WTC11 (cell line): Measurements from ENCODE around the gene RBPJ. TPM values are rescaled to one million over a fixed set of nuclear protein-coding genes. Genes with fewer than 3 reads are reported as not detected.

ENCODE experiments used
- ATAC-seq: fragments of 200-7000 bp; cut with Tn5 transposase; 2 replicates; pipeline ENCODE4 v1.10.0; 2021; ENCODE audit warnings: mild to moderate bottlenecking, moderate library complexity
- CTCF ChIA-PET: fragments of 300-600 bp; sonication (Branson Sonifier 250); formaldehyde crosslinking; loops from one replicate; lab custom pipeline; 2021; ENCODE audit warnings: antibody characterized with exemption; lab: Charles Lee
- POLR2A ChIA-PET: fragments of 350-600 bp; sonication (Branson Sonifier 250); formaldehyde crosslinking; loops from one replicate; lab custom pipeline; 2021; ENCODE audit warnings: antibody characterized with exemption; lab: Charles Lee
- DNase-seq: peaks from one replicate; pipeline ENCODE4 v3.0.0; 2021; ENCODE audit warnings: low spot score
- H3K27ac Mint-ChIP-seq: 2 replicates; pipeline ENCODE4 v1.8.0; 2021; ENCODE audit warnings: mixed read lengths
- H3K27me3 Mint-ChIP-seq: 2 replicates; pipeline ENCODE4 v1.8.0; 2021; ENCODE audit warnings: low read depth, mild to moderate bottlenecking, moderate library complexity, mixed read lengths
- H3K36me3 Mint-ChIP-seq: 2 replicates; pipeline ENCODE4 v1.8.0; 2021; ENCODE audit warnings: mixed read lengths
- H3K4me1 Mint-ChIP-seq: 2 replicates; pipeline ENCODE4 v1.8.0; 2022; ENCODE audit warnings: mixed read lengths
- H3K4me3 Mint-ChIP-seq: 2 replicates; pipeline ENCODE4 v1.8.0; 2021; ENCODE audit warnings: mild to moderate bottlenecking, moderate library complexity, mixed read lengths
- H3K9me3 Mint-ChIP-seq: 2 replicates; pipeline ENCODE4 v1.8.0; 2021; ENCODE audit warnings: mixed read lengths
- ARID4B ChIP-seq: sonication (generic); formaldehyde crosslinking; IDR thresholded peaks from 2 replicates; pipeline ENCODE4 v1.8.0; 2023; ENCODE audit warnings: missing genetic modification reagents, mild to moderate bottlenecking, borderline replicate concordance
- ELF4 ChIP-seq: sonication (generic); formaldehyde crosslinking; IDR thresholded peaks from 2 replicates; pipeline ENCODE4 v1.8.1; 2022; ENCODE audit warnings: low read depth, mild to moderate bottlenecking, moderate library complexity, missing genetic modification reagents
- NFYB ChIP-seq: sonication (generic); formaldehyde crosslinking; conservative IDR thresholded peaks from 2 replicates; pipeline ENCODE4 v1.8.0; 2022; ENCODE audit warnings: low read depth, missing genetic modification reagents
- NR2C2 ChIP-seq: sonication (generic); formaldehyde crosslinking; IDR thresholded peaks from 2 replicates; pipeline ENCODE4 v1.8.0; 2022; ENCODE audit warnings: mild to moderate bottlenecking, missing genetic modification reagents
- PRRX2 ChIP-seq: fragments of 250-450 bp; sonication (Bioruptor Pico); IDR thresholded peaks from 2 replicates; pipeline ENCODE4 v1.8.0; 2021; ENCODE audit warnings: mild to moderate bottlenecking
- ZMAT4 ChIP-seq: fragments of 250-450 bp; sonication (Bioruptor Pico); IDR thresholded peaks from 2 replicates; pipeline ENCODE4 v1.9.0; 2021; ENCODE audit warnings: mild to moderate bottlenecking
- ZNF232 ChIP-seq: sonication (generic); formaldehyde crosslinking; IDR thresholded peaks from 2 replicates; pipeline ENCODE4 v1.8.0; 2022; ENCODE audit warnings: mild to moderate bottlenecking, missing genetic modification reagents
- ZNF423 ChIP-seq: fragments of 250-450 bp; sonication (Bioruptor Pico); IDR thresholded peaks from 2 replicates; pipeline ENCODE4 v2.1.2; 2022; ENCODE audit warnings: mild to moderate bottlenecking, moderate library complexity
- ZNF512 ChIP-seq: sonication (generic); formaldehyde crosslinking; IDR thresholded peaks from 2 replicates; pipeline ENCODE4 v1.8.1; 2022; ENCODE audit warnings: missing genetic modification reagents, borderline replicate concordance
- ZNF671 ChIP-seq: fragments of 250-450 bp; sonication (Bioruptor Pico); IDR thresholded peaks from 2 replicates; pipeline ENCODE4 v1.8.0; 2021; ENCODE audit warnings: mild to moderate bottlenecking
- total RNA-seq: library from RNA; stranded (reverse); gene quantifications from 3 replicates; pipeline ENCODE4 v1.2.3, GENCODE V29; 2021

RBPJ gene
- total RNA-seq, 1 experiment from 2014 or later: 163 TPM

GRCh38 chr4:26360864-26361263, 40.0 kb downstream of the RBPJ start (continued):
- TF ChIP-seq ARID4B (CRISPR knock-in tag): no peak
- TF ChIP-seq ELF4 (CRISPR knock-in tag): no peak
- no peak for TF ChIP-seq ZMAT4 (CRISPR knock-in tag)

GRCh38 chr4:26361297-26361696, 40.5 kb downstream of the RBPJ start:
- peak overlapping the region; percentile 68; the same call in 1 of the 2 replicates for H3K27ac Mint-ChIP-seq
- no peak overlapping the region for H3K4me3 Mint-ChIP-seq
- no peaks in the 10 kb centered on the region for H3K36me3 Mint-ChIP-seq

More at GRCh38 chr4:26361297-26361696, 40.5 kb downstream of the RBPJ start:
- ChIA-PET CTCF (interaction anchor here (1.0 to 1.1 kb wide), 2 partner anchors 30 to 36 kb away, joined by 5 read pairs; no protein-coding TSS in a partner anchor), POLR2A (interaction anchor here (0.6 kb wide), 1 partner anchor 309 kb away, joined by 5 read pairs; no protein-coding TSS in a partner anchor)
- no peak for DNase-seq
- Mint-ChIP-seq H3K9me3 (no peaks in the 10 kb centered on the region), H3K27me3 (no peaks in the 10 kb centered on the region), H3K4me1 (peaks cover 39% of the 10 kb centered on the region)
- no peak for TF ChIP-seq ZNF671 (CRISPR knock-in tag)
- TF ChIP-seq ZMAT4 (CRISPR knock-in tag): no peak
- no peak for TF ChIP-seq ZNF512 (CRISPR knock-in tag)
- no peak for TF ChIP-seq ZNF232 (CRISPR knock-in tag)
- no peak for TF ChIP-seq ARID4B (CRISPR knock-in tag)
- TF ChIP-seq PRRX2 (CRISPR knock-in tag): no peak
- no peak for TF ChIP-seq NFYB
- no peak for TF ChIP-seq NR2C2 (CRISPR knock-in tag)
- TF ChIP-seq ZNF423 (CRISPR knock-in tag): no peak
- no peak for ATAC-seq
